Neural crest cell (in vitro differentiated cells): ENCODE measurements around the gene ASB18. TPM values are rescaled to one million over a fixed set of nuclear protein-coding genes. Genes with fewer than 3 reads are reported as not detected.

Experiments used
- DNase-seq: peaks from one replicate; pipeline ENCODE4 v3.0.0; 2021; ENCODE audit warnings: low read depth, mixed read lengths, low spot score
- H3K27ac Mint-ChIP-seq: one replicate; pipeline ENCODE4 v1.8.0; 2021; ENCODE audit warnings: mild to moderate bottlenecking, mixed read lengths; ENCODE audit not compliant: unreplicated experiment
- H3K27me3 Mint-ChIP-seq: 2 replicates; pipeline ENCODE4 v1.8.0; 2021; ENCODE audit warnings: low read depth, mild to moderate bottlenecking, mixed read lengths
- H3K36me3 Mint-ChIP-seq: 2 replicates; pipeline ENCODE4 v1.8.0; 2021; ENCODE audit warnings: low read depth, mild to moderate bottlenecking, mixed read lengths
- H3K4me1 Mint-ChIP-seq: 2 replicates; pipeline ENCODE4 v1.8.0; 2021; ENCODE audit warnings: mixed read lengths
- H3K4me3 Mint-ChIP-seq: one replicate; pipeline ENCODE4 v1.8.0; 2021; ENCODE audit warnings: mild to moderate bottlenecking, mixed read lengths
- H3K9me3 Mint-ChIP-seq: 2 replicates; pipeline ENCODE4 v1.8.0; 2021; ENCODE audit warnings: mixed read lengths
- CTCF ChIP-seq: fragments of 200-600 bp; sonication (generic); conservative IDR thresholded peaks from 2 replicates; pipeline ENCODE4 v1.5.0; 2021; ENCODE audit warnings: antibody characterized with exemption, mild to moderate bottlenecking
- total RNA-seq: library from RNA; stranded (reverse); gene quantifications from 2 replicates; pipeline ENCODE4 v1.2.1, GENCODE V29; 2021

ASB18 gene
- total RNA-seq, 1 donor from 2014 or later = not detected

- Mint-ChIP-seq H3K9me3 (no peaks in the 10 kb centered on the region), H3K4me1 (peaks cover 13% of the 10 kb centered on the region), H3K36me3 (no peaks in the 10 kb centered on the region), H3K27me3 (no peaks in the 10 kb centered on the region), H3K4me3 (no peak overlapping the region), H3K27ac (peak overlapping the region; percentile 39)
- DNase-seq = no peak
- TF ChIP-seq CTCF = no peak
These were observed 42.8 kb upstream of the ASB18 start for GRCh38 chr2:236306825-236307540.

GRCh38 chr2:236305964-236306605 lies 41.9 kb upstream of the ASB18 start:
- no peaks in the 10 kb centered on the region for H3K36me3 Mint-ChIP-seq
- H3K9me3 Mint-ChIP-seq = no peaks in the 10 kb centered on the region

GRCh38 chr2:236305531-236305930 lies 41.3 kb upstream of the ASB18 start:
- H3K27me3 Mint-ChIP-seq = no peaks in the 10 kb centered on the region
- H3K4me3 Mint-ChIP-seq = no peak overlapping the region
- no peaks in the 10 kb centered on the region for H3K9me3 Mint-ChIP-seq
- H3K4me1 Mint-ChIP-seq = peaks cover 13% of the 10 kb centered on the region
- no peak for TF ChIP-seq CTCF
- H3K36me3 Mint-ChIP-seq = no peaks in the 10 kb centered on the region
- no peak for DNase-seq
- no peak overlapping the region for H3K27ac Mint-ChIP-seq

More at GRCh38 chr2:236305964-236306605, 41.9 kb upstream of the ASB18 start:
- no peak overlapping the region for H3K4me3 Mint-ChIP-seq
- H3K4me1 Mint-ChIP-seq = peaks cover 13% of the 10 kb centered on the region
- H3K27ac Mint-ChIP-seq = no peak overlapping the region
- no peaks in the 10 kb centered on the region for H3K27me3 Mint-ChIP-seq
- TF ChIP-seq CTCF = no peak
- DNase-seq = no peak

GRCh38 chr2:236303935-236304334 lies 39.7 kb upstream of the ASB18 start:
- no peak for TF ChIP-seq CTCF
- no peaks in the 10 kb centered on the region for H3K9me3 Mint-ChIP-seq

GRCh38 chr2:236302555-236302954 lies 38.3 kb upstream of the ASB18 start:
- Mint-ChIP-seq H3K27me3 (no peaks in the 10 kb centered on the region), H3K36me3 (no peaks in the 10 kb centered on the region), H3K4me1 (peaks cover 14% of the 10 kb centered on the region), H3K27ac (no peak overlapping the region), H3K9me3 (no peaks in the 10 kb centered on the region), H3K4me3 (no peak overlapping the region)
- no peak for TF ChIP-seq CTCF
- DNase-seq = no peak

More at GRCh38 chr2:236303935-236304334, 39.7 kb upstream of the ASB18 start:
- H3K27ac Mint-ChIP-seq = no peak overlapping the region
- H3K4me1 Mint-ChIP-seq = peaks cover 13% of the 10 kb centered on the region
- H3K27me3 Mint-ChIP-seq = no peaks in the 10 kb centered on the region
- H3K4me3 Mint-ChIP-seq = no peak overlapping the region
- DNase-seq = no peak
- no peaks in the 10 kb centered on the region for H3K36me3 Mint-ChIP-seq
